HepG2 (cell line): ENCODE data around the gene DLG1. TPM values are rescaled to one million over a fixed set of nuclear protein-coding genes. Genes with fewer than 3 reads are reported as not detected.
A peak's percentile ranks its signal among the peaks of the same experiment; 100 is the strongest.

ENCODE experiments used
- CEBPB ChIP-seq: IDR thresholded peaks from 2 replicates; pipeline ENCODE4 v1.6.1; 2011; ENCODE audit warnings: low read depth, low read length, improper control_type of control experiment, borderline replicate concordance
- GABPB1 ChIP-seq: IDR thresholded peaks from 2 replicates; pipeline ENCODE4 v1.6.1; 2016; ENCODE audit warnings: mild to moderate bottlenecking, missing genetic modification reagents, moderate library complexity, missing compliant biosample characterization
- HDAC1 ChIP-seq: sonication (generic); formaldehyde crosslinking; IDR thresholded peaks from 2 replicates; pipeline ENCODE4 v1.5.1; 2020; ENCODE audit warnings: mild to moderate bottlenecking, missing genetic modification reagents
- HNRNPLL ChIP-seq: fragments of 200-400 bp; formaldehyde crosslinking; IDR thresholded peaks from 2 replicates; pipeline ENCODE4 v1.6.1; 2017; ENCODE audit warnings: mild to moderate bottlenecking, low read depth, low read length; ENCODE audit not compliant: poor library complexity, severe bottlenecking
- MED1 ChIP-seq: sonication (generic); formaldehyde crosslinking; IDR thresholded peaks from 2 replicates; pipeline ENCODE4 v1.4.0; 2020; ENCODE audit warnings: missing genetic modification reagents
- NFKB2 ChIP-seq: sonication (generic); formaldehyde crosslinking; IDR thresholded peaks from 2 replicates; pipeline ENCODE4 v1.4.0; 2020; ENCODE audit warnings: missing genetic modification reagents, borderline replicate concordance
- NONO ChIP-seq, 2 experiments: fragments of 450-650 bp in 1 of 2; sonication (generic) in 1 of 2; formaldehyde crosslinking in 1 of 2; IDR thresholded peaks in 1 of 2; conservative IDR thresholded peaks in 1 of 2; 2 replicates each; pipeline versions ENCODE4 v1.6.1 to v1.8.0; 2017 to 2022; ENCODE audit warnings: mild to moderate bottlenecking in 1 of 2, missing genetic modification reagents in 1 of 2, moderate library complexity in 1 of 2
- PHF8 ChIP-seq: sonication (generic); formaldehyde crosslinking; IDR thresholded peaks from 2 replicates; pipeline ENCODE4 v1.5.0; 2020; ENCODE audit warnings: missing genetic modification reagents
- SAP130 ChIP-seq: IDR thresholded peaks from 2 replicates; pipeline ENCODE4 v1.6.1; 2016; ENCODE audit warnings: low read depth
- ZMAT5 ChIP-seq: sonication (generic); formaldehyde crosslinking; IDR thresholded peaks from 2 replicates; pipeline ENCODE4 v1.5.0; 2020; ENCODE audit warnings: mild to moderate bottlenecking, low read depth, missing genetic modification reagents, borderline replicate concordance
- ZNF543 ChIP-seq: sonication (generic); formaldehyde crosslinking; IDR thresholded peaks from 2 replicates; pipeline ENCODE4 v1.4.0; 2020; ENCODE audit warnings: mild to moderate bottlenecking, missing genetic modification reagents
- ZNF577 ChIP-seq: sonication (generic); formaldehyde crosslinking; IDR thresholded peaks from 2 replicates; pipeline ENCODE4 v1.4.0; 2020; ENCODE audit warnings: mild to moderate bottlenecking, low read depth, missing genetic modification reagents, borderline replicate concordance
- ZNF639 ChIP-seq: conservative IDR thresholded peaks from 2 replicates; pipeline ENCODE4 v1.6.1; 2018; ENCODE audit warnings: missing genetic modification reagents
- ZNF687 ChIP-seq: sonication (generic); formaldehyde crosslinking; IDR thresholded peaks from 2 replicates; pipeline ENCODE4 v1.5.1; 2020; ENCODE audit warnings: mild to moderate bottlenecking, missing genetic modification reagents, moderate library complexity
- ZNF768 ChIP-seq: sonication (generic); formaldehyde crosslinking; IDR thresholded peaks from 2 replicates; pipeline ENCODE4 v1.4.0; 2020; ENCODE audit warnings: missing genetic modification reagents
- ZNF777 ChIP-seq: sonication (generic); formaldehyde crosslinking; IDR thresholded peaks from 2 replicates; pipeline ENCODE4 v1.4.0; 2020; ENCODE audit warnings: missing genetic modification reagents
- polyA plus RNA-seq, 8 experiments: library from polyadenylated mRNA; depleted of rRNA in 3 of 8; stranded (reverse) in 7 of 8; unstranded in 1 of 8; fragments of >200 nt; fragmentation: Illumina TruSeq in 4 of 8; extraction: Trizol in 4 of 8; gene quantifications; 2 replicates each; pipeline versions ENCODE4 v1.2.1 to v1.2.3, GENCODE V29; 2011 to 2016; ENCODE audit warnings: low read depth in 4 of 8, missing spikeins in 1 of 8, mixed read lengths in 1 of 8; ENCODE audit not compliant: insufficient read depth in 1 of 8
- total RNA-seq, 5 experiments: library from RNA; depleted of rRNA; stranded (reverse); fragments of >200 nt; fragmentation: Illumina TruSeq; extraction: Trizol; gene quantifications; 2 replicates each; pipeline ENCODE4 v1.2.3, GENCODE V29; 2016; ENCODE audit warnings: low read depth in 1 of 5

The DLG1 gene
- total and polyA plus RNA-seq, 2 of the 13 experiments (the other 11 are each of a cell fraction or from before 2014, with no cell fraction given): 30.5 to 104 TPM

- peak; percentile 26 for TF ChIP-seq PHF8 (CRISPR knock-in tag)
- no peak; the same call in 1 of the 2 replicates for TF ChIP-seq ZNF543 (CRISPR knock-in tag)
- TF ChIP-seq CEBPB: no peak
- peak; percentile 18; the same call in 1 of the 2 replicates for TF ChIP-seq ZNF768 (CRISPR knock-in tag)
- TF ChIP-seq MED1: peak; percentile 34; the same call in 1 of the 2 replicates
- TF ChIP-seq ZNF639 (CRISPR knock-in tag): peak; percentile 37; the same call in 1 of the 2 replicates
- no peak for TF ChIP-seq ZMAT5
- TF ChIP-seq ZNF687: peak; percentile 58
- no peak for TF ChIP-seq NONO (IDR thresholded peaks at IDR 0.05)
- peak; percentile 9; the same call in 1 of the 2 replicates for TF ChIP-seq NONO (CRISPR knock-in tag; conservative IDR thresholded peaks at IDR 0.05)
- peak; percentile 9; the same call in 1 of the 2 replicates for TF ChIP-seq NFKB2
- peak; percentile 27; the same call in 1 of the 2 replicates for TF ChIP-seq SAP130 (CRISPR knock-in tag)
- TF ChIP-seq GABPB1 (CRISPR knock-in tag): peak; percentile 55; the same call in 1 of the 2 replicates
- TF ChIP-seq HDAC1 (CRISPR knock-in tag): peak; percentile 20; the same call in 1 of the 2 replicates
- TF ChIP-seq ZNF577 (CRISPR knock-in tag): no peak
- TF ChIP-seq ZNF777 (CRISPR knock-in tag): no peak; the same call in 1 of the 2 replicates
- peak; percentile 81 for TF ChIP-seq HNRNPLL
- TF ChIP-seq, all 625 proteins: peak for 85
Observed at GRCh38 chr3:197298945-197299854, 788 bp upstream of the DLG1 start (continued).
